Measurements from ENCODE around the gene SAC3D1. TPM values are rescaled to one million over a fixed set of nuclear protein-coding genes. Genes with fewer than 3 reads are reported as not detected.

SAC3D1 gene
- total RNA-seq, 1 donor from 2014 or later, result 11.3 TPM

DNA sequence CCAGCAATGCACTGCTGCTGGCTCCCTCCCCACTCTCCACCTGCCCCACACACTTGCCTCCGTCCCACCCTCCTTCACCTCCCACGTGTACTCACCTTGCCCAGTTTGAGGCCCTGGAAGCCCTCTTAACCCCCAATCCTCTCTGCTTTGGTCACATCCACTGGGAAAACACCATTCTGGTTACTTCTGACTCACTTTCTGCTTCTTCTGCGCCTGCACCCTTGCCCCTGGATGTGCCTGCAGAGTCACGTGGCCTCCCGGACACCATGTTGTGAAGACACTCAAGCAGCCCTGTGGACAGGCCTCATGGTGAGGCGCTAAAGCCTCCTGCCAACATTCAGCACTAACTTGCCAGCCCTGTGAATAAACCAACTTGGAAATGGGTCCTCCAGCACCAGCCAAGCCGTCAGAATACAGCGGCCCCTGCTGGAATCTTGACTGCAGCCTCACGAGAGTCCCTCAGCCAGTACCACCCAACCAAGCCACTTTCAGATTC, 20.0 kb downstream of the SAC3D1 start:
- ATAC-seq, result no peak

GRCh38 chr11:65063532-65063931, 22.5 kb downstream of the SAC3D1 start:
- ATAC-seq, result peak; percentile 50

GRCh38 chr11:65064847-65065240, 23.8 kb downstream of the SAC3D1 start:
- ATAC-seq, result no peak

- ATAC-seq, result no peak
Measured at GRCh38 chr11:65065851-65066250, 24.8 kb downstream of the SAC3D1 start.

DNA sequence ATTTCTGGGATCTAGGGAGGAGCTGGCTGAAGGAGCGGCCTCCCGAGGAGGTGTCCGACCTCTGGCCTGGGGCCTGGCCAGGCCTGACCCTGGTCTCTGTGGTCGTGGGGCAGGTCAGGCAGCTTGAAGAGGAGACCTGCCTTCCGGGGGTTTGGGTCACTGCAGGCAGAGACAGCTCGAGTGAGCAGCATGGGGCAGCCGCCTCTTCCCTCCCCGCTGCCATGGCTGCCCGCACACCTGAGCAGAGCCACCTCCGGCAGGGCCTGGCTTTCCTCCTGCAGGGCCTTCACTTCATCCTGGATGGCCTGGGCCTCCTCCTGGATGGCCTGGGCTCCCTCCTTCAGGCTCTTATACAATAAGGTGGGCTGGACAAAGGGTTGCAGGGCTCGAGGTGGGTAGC, 25.3 kb downstream of the SAC3D1 start:
- ATAC-seq, result no peak

- no peak for ATAC-seq
Measured at GRCh38 chr11:65066805-65067291, 25.8 kb downstream of the SAC3D1 start.

DNA sequence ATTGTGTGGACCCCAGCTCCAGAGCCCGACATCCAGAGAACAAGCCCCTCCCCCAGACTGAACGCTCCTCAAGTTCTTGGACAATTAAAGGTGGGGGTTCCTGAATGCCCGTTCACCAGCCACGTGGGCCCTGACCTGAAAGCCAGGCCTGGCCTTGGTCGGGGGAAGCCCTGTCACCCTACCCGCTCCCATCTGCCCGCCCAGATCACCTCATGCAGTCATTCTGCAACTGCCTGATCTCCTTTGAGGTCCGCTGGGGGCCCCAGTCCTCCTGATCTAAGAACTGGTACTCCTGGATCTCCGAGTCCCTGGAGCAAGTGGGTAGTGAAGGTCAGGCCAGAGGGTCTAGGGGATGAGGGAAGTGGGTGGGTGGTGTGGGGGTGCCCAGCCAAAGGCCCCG, 26.4 kb downstream of the SAC3D1 start:
- no peak for ATAC-seq

- no peak for ATAC-seq
Measured at GRCh38 chr11:65069217-65069616, 28.2 kb downstream of the SAC3D1 start.

DNA sequence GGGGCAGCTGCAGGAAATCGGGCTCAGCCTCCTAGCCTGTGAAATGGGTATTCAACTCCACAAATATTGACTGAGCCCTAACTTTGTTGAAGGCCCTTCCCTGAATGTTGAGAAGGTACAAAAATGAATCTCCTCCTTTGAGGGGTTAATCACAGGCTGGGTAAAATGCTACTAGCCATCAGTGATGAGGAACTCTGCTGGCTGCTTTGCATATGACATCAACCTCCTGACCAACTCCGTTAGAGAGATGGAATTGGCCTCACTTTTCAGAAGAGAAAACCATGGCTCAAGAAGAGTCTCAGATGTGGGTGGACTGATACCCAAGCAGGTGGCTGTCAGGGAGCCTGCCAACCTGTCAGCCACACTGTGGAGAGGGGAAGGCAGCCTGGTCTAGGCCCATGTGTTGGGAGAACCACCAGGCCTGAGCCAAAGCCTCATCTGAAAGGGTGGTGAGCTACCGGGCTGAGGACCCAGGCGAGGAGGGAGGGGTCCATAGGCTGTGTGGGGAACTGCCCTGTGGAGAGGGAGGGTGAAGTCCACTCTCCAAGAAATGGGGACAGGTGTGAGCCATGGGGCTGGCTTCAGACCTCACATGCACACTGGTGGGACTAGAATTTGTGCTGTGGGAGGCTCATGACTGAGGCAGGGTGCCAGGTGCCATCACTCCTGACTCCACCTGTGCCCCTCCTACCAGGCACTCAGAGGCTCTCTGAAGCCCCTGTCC, 31.1 kb downstream of the SAC3D1 start:
- ATAC-seq, result peak; percentile 21

GRCh38 chr11:65072631-65072966, 31.6 kb downstream of the SAC3D1 start:
- ATAC-seq, result no peak

GRCh38 chr11:65077451-65077850, 36.4 kb downstream of the SAC3D1 start:
- ATAC-seq, result no peak

GRCh38 chr11:65078151-65078550, 37.1 kb downstream of the SAC3D1 start:
- ATAC-seq, result peak; percentile 69

DNA sequence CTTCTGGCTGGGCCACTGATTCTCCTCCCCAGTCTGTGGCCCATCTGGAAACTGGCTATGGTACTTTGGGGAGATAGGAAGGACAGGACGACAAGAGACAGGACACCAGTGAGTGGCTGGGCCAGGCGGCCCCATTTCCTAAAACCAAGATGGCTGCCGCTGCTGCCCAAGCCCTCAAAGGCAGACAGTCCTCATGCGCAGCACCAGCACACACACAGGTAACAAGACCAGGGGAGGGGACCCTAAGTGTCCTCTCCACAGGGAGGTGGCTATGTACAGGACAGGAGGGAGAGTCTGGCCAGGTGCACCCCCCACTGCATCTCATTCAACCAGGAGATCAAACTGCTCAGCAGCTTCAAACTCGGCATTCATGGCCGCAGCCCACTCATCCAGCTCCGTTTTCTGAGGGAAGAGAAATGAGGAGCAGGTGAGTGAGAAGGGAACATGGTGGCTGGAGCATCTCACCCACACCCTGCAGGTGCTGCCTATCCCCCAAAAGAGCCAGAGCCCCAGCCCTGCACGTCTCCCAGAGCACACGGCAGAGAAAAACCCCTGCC, 37.9 kb downstream of the SAC3D1 start:
- no peak for ATAC-seq

DNA sequence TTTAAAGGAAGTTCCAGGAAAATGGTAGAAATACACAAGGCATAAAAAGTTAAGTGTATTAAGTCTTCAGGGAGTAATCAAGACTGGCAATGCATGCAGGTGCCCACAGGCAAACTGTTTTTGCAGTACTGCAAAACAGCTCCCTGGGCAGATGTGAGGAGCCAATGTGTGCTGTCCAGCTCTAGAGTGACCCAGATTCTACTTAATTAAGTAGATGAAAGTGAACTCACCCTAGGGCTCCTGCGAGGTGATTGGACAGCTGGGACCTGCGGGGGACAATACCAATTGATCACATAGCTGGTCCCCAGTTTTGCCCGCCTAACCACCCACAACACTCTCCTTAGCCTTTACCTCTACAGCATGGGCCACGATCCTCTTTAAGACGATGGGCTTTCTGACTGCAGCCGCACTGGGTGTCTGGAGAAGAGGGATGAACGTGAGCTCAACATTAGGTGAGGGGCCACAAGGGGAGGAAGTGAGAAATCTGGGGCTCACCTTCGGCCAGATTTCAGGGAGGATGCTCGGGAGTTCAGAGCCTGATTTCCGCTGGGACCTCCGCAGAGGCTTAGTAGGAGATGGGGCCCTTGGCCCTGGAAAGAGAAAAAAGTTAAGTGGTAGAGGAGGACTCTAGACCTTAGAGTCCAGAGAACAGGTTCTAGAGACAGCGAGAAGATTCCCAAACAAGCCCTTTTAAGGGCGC, 42.3 kb downstream of the SAC3D1 start:
- ATAC-seq, result no peak

DNA sequence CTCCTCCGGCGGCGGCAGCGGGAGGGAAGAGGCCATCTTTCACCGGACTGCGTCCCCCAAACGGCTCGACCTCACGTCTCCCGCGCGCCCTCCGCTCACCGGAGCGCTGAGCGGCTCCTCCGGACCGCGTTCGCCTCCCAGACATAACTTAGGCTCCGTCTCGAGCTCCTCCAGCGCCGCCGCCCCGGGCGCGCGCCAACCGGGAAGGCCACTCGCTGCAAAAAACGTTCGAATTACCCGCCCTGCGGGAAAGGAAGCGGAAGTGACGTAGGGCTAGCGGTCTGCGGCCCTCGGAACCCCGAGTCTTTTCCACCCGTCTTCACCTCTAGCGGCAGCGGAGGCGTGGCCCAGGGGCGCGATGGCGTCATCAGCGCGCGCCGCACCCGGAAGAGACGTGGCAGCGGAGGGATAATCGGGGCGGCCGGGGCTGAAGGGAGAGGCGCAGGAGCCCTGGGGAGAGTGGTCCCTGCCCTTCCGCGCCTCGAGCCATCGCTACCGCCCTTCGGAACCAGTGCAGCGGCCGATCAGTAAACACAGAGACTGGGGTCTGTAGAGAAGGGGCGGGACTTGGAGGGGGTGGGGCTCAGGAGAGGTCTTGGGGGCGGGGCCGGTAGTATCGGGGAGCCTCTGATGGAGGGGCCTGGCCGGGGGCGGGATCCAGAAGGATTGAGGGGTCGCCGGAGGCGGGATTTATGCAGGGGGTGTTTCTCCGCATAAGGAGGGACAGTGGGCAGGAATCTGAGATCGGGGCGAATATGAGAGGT, 43.0 kb downstream of the SAC3D1 start, which contains the start of the genes CDCA5 and ZFPL1:
TSS of gene CDCA5 (minus strand) at position 207 of the 764 bp plus-strand sequence. CDS start at position 145, 62 bp downstream.
TSS of gene ZFPL1 (plus strand) at position 389 of the 764 bp plus-strand sequence. CDS start 477 bp downstream, outside the sequence.
- ATAC-seq, result peak; percentile 94

DNA sequence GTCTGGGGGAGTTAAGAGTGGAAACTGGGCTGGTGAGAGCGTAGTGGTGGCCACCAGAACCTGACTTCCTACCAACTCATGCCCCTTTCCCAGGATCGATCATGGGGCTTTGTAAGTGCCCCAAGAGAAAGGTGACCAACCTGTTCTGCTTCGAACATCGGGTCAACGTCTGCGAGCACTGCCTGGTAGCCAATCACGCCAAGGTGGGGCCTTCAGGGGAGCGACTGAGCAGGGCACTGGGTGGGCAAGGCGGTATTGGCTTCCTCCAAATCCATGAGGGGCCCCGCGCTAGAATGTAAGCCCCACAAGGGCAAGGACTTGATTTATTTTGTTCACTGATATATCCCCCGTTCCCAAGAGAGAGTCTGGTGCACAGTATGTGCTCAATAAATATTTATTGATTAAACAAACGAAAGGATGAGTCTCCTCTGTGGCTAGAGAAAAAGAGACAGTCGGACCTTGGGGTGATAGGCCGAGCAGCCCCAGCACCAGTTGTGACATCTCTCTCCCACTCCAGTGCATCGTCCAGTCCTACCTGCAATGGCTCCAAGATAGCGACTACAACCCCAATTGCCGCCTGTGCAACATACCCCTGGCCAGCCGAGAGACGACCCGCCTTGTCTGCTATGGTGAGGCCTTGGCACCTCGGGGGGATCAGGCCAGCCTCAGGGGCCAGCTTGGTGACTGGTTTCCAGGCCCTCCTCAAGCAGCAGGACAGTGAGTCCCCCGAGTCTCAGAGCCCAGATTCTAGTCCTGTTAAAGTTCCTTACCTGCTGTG, 43.8 kb downstream of the SAC3D1 start:
- ATAC-seq, result no peak

GRCh38 chr11:65085446-65085845, 44.4 kb downstream of the SAC3D1 start:
- no peak for ATAC-seq

DNA sequence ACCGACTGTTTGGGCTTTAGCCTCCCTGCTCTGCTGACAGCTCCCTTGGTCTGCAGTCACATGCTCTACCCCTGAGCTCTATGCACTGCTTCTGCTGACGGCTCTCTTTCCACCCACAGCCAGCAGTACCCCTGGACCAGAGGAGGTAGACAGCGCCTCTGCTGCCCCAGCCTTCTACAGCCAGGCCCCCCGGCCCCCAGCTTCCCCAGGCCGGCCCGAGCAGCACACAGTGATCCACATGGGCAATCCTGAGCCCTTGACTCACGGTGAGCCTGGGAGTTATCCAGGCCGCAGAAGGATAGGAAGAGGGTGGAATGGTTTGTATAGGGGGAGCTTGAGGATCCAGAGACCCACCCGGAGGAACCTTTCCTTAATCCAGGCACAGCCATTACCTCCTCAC, 45.8 kb downstream of the SAC3D1 start:
- ATAC-seq, result no peak

- ATAC-seq, result no peak
Measured at GRCh38 chr11:65087216-65087615, 46.2 kb downstream of the SAC3D1 start.

- no peak for ATAC-seq
Measured at GRCh38 chr11:65087827-65088226, 46.8 kb downstream of the SAC3D1 start.

- no peak for ATAC-seq
Measured at GRCh38 chr11:65089621-65090020, 48.6 kb downstream of the SAC3D1 start.

DNA sequence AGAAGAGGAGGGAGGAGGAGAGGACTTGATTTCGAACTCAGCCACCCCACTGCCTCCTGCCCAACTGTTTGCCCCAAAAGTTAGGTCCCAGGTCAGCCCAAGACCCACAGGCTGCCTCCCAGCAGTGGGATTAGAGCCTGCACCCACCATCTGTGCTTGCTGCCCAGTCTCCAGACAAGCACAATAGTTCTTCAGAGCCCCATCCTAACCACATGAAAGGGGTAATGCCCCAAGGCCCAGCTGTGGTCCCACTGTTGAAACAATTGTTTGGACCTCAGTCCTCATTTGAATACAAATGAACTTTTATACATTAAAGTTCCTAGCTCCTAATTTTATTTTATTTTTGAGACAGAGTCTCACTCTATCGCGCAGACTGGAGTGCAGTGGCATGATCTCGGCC, 49.6 kb downstream of the SAC3D1 start:
- no peak for ATAC-seq
